Type B pancreatic cell (in vitro differentiated cells): ENCODE measurements around the gene PET100. TPM values are rescaled to one million over a fixed set of nuclear protein-coding genes. Genes with fewer than 3 reads are reported as not detected.

Source experiments
- DNase-seq: peaks from one replicate; pipeline ENCODE4 v3.0.0; 2021; ENCODE audit warnings: mixed read lengths; ENCODE audit not compliant: unreplicated experiment; ENCODE audit errors: extremely low spot score
- H3K27ac Mint-ChIP-seq: 2 replicates; pipeline ENCODE4 v1.8.0; 2021; ENCODE audit warnings: mild to moderate bottlenecking, mixed read lengths
- H3K27me3 Mint-ChIP-seq: 2 replicates; pipeline ENCODE4 v1.8.0; 2021; ENCODE audit warnings: mixed read lengths
- H3K36me3 Mint-ChIP-seq: 2 replicates; pipeline ENCODE4 v1.8.0; 2021; ENCODE audit warnings: mixed read lengths
- H3K4me1 Mint-ChIP-seq: one replicate; pipeline ENCODE4 v1.8.0; 2021; ENCODE audit warnings: mixed read lengths; ENCODE audit not compliant: unreplicated experiment
- H3K4me3 Mint-ChIP-seq: 2 replicates; pipeline ENCODE4 v1.8.0; 2021; ENCODE audit warnings: mild to moderate bottlenecking, mixed read lengths
- H3K9me3 Mint-ChIP-seq: 2 replicates; pipeline ENCODE4 v1.8.0; 2021; ENCODE audit warnings: mixed read lengths
- total RNA-seq: library from RNA; stranded (reverse); gene quantifications from 2 replicates; pipeline ENCODE4 v1.2.1, GENCODE V29; 2021; ENCODE audit warnings: low replicate concordance
- TF ChIP-seq, protein P1 (sequence below): fragments of 200-600 bp; sonication (generic); conservative IDR thresholded peaks from 2 replicates; pipeline ENCODE4 v1.5.0; 2021; ENCODE audit warnings: antibody characterized with exemption, mild to moderate bottlenecking

Gene PET100
- total RNA-seq, 1 donor from 2014 or later, result 160 TPM

DNA sequence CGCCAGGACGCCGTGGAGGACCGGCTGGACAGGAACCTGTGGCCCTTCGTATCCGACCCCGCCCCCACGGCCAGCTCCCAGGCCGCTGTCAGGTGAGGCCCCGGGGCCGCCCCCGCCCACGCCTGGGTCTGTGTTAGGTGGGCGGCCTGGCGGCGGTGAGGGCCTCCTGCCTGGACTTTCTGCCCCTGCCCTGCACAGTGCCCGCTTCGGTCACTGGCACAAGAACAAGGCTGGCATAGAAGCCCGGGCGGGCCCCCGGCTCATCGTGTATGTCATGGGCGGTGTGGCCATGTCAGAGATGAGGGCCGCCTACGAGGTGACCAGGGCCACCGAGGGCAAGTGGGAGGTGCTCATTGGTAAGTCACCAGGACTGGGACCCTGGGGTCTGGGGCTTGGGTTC lies 17.6 kb downstream of the PET100 start:
- H3K9me3 Mint-ChIP-seq, result no peaks in the 10 kb centered on the region
- H3K27me3 Mint-ChIP-seq, result peaks cover 7% of the 10 kb centered on the region
- no peak overlapping the region for H3K27ac Mint-ChIP-seq
- TF ChIP-seq, protein P1, sequence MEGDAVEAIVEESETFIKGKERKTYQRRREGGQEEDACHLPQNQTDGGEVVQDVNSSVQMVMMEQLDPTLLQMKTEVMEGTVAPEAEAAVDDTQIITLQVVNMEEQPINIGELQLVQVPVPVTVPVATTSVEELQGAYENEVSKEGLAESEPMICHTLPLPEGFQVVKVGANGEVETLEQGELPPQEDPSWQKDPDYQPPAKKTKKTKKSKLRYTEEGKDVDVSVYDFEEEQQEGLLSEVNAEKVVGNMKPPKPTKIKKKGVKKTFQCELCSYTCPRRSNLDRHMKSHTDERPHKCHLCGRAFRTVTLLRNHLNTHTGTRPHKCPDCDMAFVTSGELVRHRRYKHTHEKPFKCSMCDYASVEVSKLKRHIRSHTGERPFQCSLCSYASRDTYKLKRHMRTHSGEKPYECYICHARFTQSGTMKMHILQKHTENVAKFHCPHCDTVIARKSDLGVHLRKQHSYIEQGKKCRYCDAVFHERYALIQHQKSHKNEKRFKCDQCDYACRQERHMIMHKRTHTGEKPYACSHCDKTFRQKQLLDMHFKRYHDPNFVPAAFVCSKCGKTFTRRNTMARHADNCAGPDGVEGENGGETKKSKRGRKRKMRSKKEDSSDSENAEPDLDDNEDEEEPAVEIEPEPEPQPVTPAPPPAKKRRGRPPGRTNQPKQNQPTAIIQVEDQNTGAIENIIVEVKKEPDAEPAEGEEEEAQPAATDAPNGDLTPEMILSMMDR, result no peak
- peaks cover 3% of the 10 kb centered on the region for H3K4me1 Mint-ChIP-seq
- no peak for DNase-seq
- no peaks in the 10 kb centered on the region for H3K36me3 Mint-ChIP-seq
- no peak overlapping the region for H3K4me3 Mint-ChIP-seq

DNA sequence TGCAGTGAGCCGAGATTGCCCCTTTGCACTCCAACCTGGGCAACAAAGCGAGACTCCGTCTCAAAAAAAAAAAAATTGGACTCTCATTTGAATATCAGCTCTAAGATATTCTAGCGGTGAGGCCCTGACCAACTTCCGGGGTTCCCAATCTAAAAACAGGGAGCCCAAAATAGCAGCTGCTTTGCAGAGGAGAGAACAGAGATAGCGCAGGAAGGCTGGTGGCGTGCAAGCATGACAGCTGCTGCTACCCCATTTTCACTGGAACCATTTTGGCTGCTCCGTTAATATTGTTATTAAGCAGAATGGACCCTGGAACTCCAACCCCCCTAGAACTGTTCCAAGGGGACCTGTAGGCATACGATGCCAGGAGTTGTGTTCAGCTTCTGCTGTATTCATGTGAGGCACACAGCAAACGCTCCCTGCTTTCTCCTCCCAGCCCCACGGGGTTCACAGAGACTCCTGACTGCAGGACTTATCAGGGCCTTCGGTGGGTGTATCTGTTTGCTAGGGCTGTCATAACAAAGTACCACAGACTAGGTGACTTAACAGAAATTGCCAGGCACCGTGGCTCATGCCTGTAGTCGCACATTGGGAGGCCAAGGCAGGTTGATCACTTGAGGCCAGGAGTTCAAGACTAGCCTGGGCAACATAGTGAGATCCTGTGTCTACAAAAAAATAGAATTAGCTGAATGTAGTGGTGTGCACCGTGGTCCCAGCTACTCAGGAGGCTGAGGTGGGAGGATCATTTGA lies 18.8 kb downstream of the PET100 start:
- Mint-ChIP-seq H3K9me3 (no peaks in the 10 kb centered on the region), H3K4me3 (no peak overlapping the region), H3K27me3 (peaks cover 9% of the 10 kb centered on the region), H3K27ac (no peak overlapping the region), H3K36me3 (no peaks in the 10 kb centered on the region), H3K4me1 (peaks cover 11% of the 10 kb centered on the region)
- TF ChIP-seq, protein P1, result no peak
- no peak for DNase-seq

GRCh38 chr19:7650148-7650547 lies 20.6 kb downstream of the PET100 start:
- Mint-ChIP-seq H3K27ac (no peak overlapping the region), H3K27me3 (peaks cover 9% of the 10 kb centered on the region), H3K36me3 (no peaks in the 10 kb centered on the region), H3K4me3 (no peak overlapping the region), H3K9me3 (no peaks in the 10 kb centered on the region), H3K4me1 (peaks cover 14% of the 10 kb centered on the region)
- no peak for DNase-seq
- TF ChIP-seq, protein P1, result no peak

GRCh38 chr19:7652061-7652641 lies 22.6 kb downstream of the PET100 start:
- TF ChIP-seq, protein P1, result peak; percentile 100
- Mint-ChIP-seq H3K4me3 (peak overlapping the region; percentile 79), H3K36me3 (no peaks in the 10 kb centered on the region), H3K4me1 (peaks cover 14% of the 10 kb centered on the region), H3K9me3 (no peaks in the 10 kb centered on the region), H3K27me3 (peaks cover 9% of the 10 kb centered on the region), H3K27ac (peak overlapping the region; percentile 74)
- peak; percentile 92 for DNase-seq

DNA sequence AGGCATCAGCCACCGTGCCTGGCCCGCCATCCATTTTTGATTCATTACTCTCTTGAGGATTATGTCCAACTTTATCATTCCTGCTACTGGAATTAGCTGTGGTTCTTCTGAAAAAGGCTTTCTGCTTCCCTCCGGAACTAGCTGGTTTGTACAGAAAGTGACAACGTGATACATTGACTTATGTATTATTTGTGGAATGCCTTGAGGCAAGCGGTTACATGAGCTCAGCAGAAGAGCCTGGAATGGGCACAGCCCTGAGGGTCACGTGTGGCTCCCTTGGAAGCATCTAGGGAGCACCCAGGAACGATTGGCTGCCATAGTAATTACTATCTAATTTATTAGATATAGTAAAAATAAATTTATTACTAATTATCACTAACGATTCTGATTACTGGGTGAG lies 24.8 kb downstream of the PET100 start:
- Mint-ChIP-seq H3K4me1 (peaks cover 14% of the 10 kb centered on the region), H3K36me3 (no peaks in the 10 kb centered on the region), H3K27me3 (peaks cover 9% of the 10 kb centered on the region), H3K9me3 (no peaks in the 10 kb centered on the region), H3K27ac (peak overlapping the region; percentile 71), H3K4me3 (peak overlapping the region; percentile 23)
- TF ChIP-seq, protein P1, result no peak
- DNase-seq, result no peak
